ENCODE data around the gene SLC25A33.

SLC25A33 gene

DNA sequence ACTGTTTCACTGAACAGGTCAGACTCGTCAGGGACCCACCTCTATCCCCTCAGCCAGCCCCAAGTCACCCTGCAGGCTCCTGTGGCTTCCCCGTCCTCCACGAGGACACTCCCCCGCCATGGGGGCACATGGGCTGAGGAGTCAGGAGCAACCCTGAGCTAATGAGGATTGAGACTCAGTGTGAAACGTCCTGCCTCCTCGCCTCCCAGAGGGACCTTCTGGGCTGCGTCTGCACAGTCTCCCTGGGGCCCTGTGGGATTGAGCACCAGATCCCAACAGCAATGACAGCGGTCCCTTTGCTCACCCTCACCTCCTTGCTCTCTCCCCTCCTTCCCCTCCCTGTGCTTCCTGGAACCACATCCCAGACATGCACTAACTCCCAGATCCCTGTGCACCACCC is 18.9 kb upstream of the SLC25A33 start:
- H3K4me3 ChIP-seq (ENCODE audit: control insufficient read depth, low read depth, low read length) = no peak overlapping the region
- TF ChIP-seq, protein P1, sequence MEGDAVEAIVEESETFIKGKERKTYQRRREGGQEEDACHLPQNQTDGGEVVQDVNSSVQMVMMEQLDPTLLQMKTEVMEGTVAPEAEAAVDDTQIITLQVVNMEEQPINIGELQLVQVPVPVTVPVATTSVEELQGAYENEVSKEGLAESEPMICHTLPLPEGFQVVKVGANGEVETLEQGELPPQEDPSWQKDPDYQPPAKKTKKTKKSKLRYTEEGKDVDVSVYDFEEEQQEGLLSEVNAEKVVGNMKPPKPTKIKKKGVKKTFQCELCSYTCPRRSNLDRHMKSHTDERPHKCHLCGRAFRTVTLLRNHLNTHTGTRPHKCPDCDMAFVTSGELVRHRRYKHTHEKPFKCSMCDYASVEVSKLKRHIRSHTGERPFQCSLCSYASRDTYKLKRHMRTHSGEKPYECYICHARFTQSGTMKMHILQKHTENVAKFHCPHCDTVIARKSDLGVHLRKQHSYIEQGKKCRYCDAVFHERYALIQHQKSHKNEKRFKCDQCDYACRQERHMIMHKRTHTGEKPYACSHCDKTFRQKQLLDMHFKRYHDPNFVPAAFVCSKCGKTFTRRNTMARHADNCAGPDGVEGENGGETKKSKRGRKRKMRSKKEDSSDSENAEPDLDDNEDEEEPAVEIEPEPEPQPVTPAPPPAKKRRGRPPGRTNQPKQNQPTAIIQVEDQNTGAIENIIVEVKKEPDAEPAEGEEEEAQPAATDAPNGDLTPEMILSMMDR (conservative IDR thresholded peaks at IDR 0.05; ENCODE audit: control insufficient read depth, insufficient read depth, low read depth, low read length) = no peak
- no peak for DNase-seq (ENCODE audit: low read depth)

DNA sequence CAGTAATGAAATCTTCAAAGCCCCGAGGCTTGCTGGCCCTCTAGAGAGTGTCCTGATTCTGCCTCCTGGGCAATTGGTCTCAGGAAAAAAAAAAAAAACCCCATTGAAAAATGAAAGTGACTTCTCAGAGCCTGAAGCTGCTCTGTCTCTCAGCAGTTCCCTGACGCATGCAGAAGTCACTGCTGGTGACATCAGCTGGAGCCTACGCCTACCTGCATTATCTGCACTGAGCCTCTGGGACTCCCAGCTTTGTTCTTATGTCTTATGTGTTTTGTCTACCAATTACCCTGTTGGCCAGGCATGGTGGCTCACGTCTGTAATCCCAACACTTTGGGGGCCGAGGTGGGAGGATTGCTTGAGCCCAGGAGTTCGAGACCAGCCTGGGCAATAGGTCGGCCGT is 10.1 kb upstream of the SLC25A33 start:
- DNase-seq (ENCODE audit: low read depth) = peak; percentile 48
- H3K4me3 ChIP-seq (ENCODE audit: control insufficient read depth, low read depth, low read length) = no peak overlapping the region

GRCh38 chr1:9530320-9530719 is 8.9 kb upstream of the SLC25A33 start:
- TF ChIP-seq, protein P1 (conservative IDR thresholded peaks at IDR 0.05; ENCODE audit: control insufficient read depth, insufficient read depth, low read depth, low read length) = no peak
- DNase-seq (ENCODE audit: low read depth) = no peak
- H3K4me3 ChIP-seq (ENCODE audit: control insufficient read depth, low read depth, low read length) = no peak overlapping the region

More for the DNA sequence above, 10.1 kb upstream of the SLC25A33 start:
- TF ChIP-seq, protein P1 (conservative IDR thresholded peaks at IDR 0.05; ENCODE audit: control insufficient read depth, insufficient read depth, low read depth, low read length) = no peak

DNA sequence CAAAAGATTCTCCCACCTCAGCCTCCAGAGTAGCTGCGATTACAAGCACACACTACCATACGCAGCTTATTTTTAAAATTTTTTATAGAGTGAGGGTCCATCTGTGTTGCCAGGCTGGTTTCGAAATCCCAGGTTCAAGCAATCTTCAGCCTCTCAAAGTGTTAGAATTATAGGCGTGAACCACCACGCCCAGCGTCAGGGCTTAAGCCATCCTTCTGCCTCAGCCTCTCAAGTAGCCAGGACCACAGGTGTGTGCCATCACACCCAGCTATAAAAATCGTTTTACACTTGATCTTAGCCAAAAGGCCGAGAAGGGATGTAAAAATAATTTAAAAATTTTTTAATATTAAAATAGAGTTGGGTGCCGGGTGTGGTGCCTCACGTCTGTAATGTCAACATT is 4.3 kb upstream of the SLC25A33 start:
- H3K4me3 ChIP-seq (ENCODE audit: control insufficient read depth, low read depth, low read length) = no peak overlapping the region
- DNase-seq (ENCODE audit: low read depth) = no peak
- TF ChIP-seq, protein P1 (conservative IDR thresholded peaks at IDR 0.05; ENCODE audit: control insufficient read depth, insufficient read depth, low read depth, low read length) = no peak

- no peak for DNase-seq (ENCODE audit: low read depth)
- TF ChIP-seq, protein P1 (conservative IDR thresholded peaks at IDR 0.05; ENCODE audit: control insufficient read depth, insufficient read depth, low read depth, low read length) = no peak
- H3K4me3 ChIP-seq (ENCODE audit: control insufficient read depth, low read depth, low read length) = no peak overlapping the region
These were observed 3.0 kb upstream of the SLC25A33 start for GRCh38 chr1:9536301-9536700.

DNA sequence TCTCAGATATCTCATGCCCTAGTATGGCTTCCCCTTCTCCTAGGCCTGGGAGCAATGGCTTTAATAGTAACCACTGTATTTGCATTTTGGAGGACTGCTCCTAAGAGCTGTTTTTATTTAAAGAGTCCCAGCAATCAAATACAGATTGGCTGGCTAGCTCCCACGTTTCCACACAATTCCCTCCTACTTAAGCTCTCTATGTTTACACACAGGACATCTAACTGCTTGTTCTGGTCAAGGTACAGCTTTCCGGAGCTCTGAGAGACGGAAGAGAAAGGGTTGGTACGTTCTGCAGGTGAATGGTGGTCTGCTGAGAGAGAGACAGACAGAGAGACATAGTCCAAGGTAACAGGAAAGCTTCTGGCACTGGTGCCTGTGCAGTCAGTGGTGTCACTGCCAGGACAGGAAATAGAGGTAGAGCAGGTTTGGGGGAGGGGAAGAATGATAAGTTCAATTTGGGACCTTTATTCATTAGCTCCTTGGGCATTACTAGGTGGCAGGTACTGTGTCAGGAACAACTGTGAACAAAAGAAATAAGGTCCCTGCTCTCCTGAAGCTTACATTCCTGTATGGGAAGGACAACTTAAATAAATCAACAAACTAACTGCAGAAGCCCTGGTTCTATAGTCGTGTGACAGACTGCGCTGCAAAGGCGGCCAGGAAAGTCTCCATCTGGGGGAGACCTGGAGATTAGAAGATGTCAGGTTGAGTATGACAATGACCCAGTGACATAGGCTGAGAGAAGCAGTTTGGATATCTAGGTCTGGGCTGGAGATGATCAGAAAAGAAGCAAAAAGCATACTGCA is 1.2 kb upstream of the SLC25A33 start:
- DNase-seq (ENCODE audit: low read depth) = no peak
- H3K4me3 ChIP-seq (ENCODE audit: control insufficient read depth, low read depth, low read length) = no peak overlapping the region
- TF ChIP-seq, protein P1 (conservative IDR thresholded peaks at IDR 0.05; ENCODE audit: control insufficient read depth, insufficient read depth, low read depth, low read length) = no peak
